ENCODE measurements around the gene OTULIN. TPM values are rescaled to one million over a fixed set of nuclear protein-coding genes. Genes with fewer than 3 reads are reported as not detected.

The OTULIN gene
- total RNA-seq, 1 experiment from 2014 or later = 10.6 TPM

DNA sequence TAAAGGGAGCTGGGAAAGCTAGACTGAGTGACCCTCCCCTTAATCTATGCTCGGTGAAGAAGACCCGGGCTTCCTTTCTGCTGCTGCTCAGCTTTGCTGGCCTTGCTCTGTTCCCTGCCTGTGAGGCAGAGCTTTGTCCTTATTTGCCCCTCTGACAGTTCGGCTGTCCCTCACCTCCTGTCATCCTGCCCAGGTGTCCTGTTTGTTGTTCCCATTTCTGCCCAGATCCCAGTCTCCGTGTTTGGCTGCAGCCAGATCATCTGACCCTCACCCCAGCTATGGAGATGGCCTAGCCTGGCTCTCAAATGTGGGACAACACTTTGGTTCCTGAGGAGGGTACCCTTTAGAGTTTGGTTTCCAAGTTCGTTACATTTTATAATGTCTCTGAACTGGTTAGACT is 20.2 kb downstream of the OTULIN start:
- DNase-seq (ENCODE audit: low read depth) = no peak
- in situ Hi-C loops (cut with HindIII; ENCODE audit: low pct_unique_long_range_greater_than_20kb, low sequenced_read_pairs) = no loop called here

DNA sequence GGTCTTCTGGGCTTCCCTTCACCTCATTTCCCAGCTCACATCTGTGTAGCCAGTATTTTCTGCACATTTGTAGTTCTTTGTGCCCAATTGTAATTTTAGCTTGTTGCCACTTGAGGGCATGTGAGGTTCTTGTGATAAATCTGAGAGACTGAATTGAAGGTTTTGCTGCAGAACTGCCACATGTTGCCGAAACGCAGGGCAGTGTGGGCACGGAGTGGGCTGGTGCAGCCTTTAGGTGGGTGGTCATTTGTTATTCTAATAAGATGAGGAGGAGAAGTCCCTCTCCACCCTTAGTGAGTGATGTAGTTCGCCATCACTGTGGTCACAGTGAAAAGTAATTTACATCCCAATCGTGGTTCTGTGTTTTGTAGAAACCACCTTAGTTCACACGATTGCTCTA is 21.2 kb downstream of the OTULIN start:
- DNase-seq (ENCODE audit: low read depth) = peak; percentile 22
- in situ Hi-C loops (cut with HindIII; ENCODE audit: low pct_unique_long_range_greater_than_20kb, low sequenced_read_pairs) = no loop called here

DNA sequence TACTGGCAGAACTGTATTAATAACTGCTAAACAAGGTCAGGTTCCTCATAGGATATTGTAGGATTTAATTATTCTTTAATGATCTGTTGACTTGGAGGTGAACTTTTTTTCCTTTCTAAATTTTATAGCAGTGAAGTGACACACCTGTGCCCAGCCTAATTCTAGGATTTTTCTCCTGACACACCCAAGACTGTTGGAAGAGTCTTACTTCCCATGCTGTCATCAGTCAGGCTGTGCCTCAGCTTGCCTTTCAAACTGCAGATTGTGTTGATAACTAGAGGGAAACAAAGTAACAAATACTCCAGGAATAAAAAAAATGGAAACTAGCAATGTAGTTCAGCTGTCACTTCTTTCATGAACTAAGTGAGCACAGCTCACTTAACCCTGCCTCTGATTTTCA is 22.0 kb downstream of the OTULIN start:
- in situ Hi-C loops (cut with HindIII; ENCODE audit: low pct_unique_long_range_greater_than_20kb, low sequenced_read_pairs) = no loop called here
- no peak for DNase-seq (ENCODE audit: low read depth)

DNA sequence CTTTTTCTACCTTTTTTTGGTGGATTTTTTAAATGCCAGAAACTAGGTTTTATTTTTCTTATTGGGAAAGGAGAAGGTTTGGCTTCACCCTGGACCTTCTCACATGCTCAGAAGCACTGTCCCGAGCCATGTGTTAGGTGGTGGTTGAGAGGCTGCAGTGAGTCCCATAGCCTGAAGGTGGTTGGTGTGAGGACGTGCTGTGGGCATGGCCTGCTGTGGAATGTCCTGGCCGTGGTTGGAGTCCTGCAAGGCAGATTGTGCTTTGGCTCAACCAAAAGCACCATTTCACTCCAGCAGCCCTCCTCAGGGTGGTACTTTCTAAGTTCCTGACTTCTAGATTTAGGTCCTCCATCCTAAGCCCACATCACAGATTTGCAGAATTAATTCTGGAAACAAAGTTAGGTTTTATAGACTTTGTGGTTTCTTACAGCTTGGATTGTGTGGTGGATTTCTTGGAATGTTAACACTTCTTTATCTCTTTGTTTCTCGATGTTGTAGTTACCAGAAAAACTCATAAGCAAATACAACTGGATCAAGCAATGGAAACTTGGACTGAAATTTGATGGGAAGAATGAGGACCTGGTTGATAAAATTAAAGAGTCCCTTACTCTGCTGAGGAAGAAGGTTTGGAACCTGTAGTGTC is 22.6 kb downstream of the OTULIN start:
- in situ Hi-C loops (cut with HindIII; ENCODE audit: low pct_unique_long_range_greater_than_20kb, low sequenced_read_pairs) = no loop called here
- no peak for DNase-seq (ENCODE audit: low read depth)

DNA sequence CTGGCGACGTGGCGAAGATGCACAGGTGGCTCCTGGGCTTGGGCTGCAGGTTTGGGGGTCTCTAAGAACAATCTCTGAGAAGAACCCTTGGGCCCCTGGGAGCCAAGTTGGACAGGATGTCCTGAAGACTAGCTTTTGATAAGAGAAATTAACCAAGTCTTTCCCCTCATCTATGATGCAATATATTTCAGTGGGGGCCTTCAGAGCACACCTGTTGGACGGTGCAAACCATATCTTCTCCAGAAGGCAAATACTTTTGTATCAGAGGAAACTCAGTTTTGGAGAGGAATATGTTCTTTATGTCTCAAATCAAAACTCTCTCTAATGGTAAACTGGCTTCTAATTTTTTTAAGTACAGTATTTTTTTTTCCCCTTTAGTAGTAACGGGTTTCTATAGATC is 28.6 kb downstream of the OTULIN start:
- no peak for DNase-seq (ENCODE audit: low read depth)
- in situ Hi-C loops (cut with HindIII; ENCODE audit: low pct_unique_long_range_greater_than_20kb, low sequenced_read_pairs) = no loop called here

DNA sequence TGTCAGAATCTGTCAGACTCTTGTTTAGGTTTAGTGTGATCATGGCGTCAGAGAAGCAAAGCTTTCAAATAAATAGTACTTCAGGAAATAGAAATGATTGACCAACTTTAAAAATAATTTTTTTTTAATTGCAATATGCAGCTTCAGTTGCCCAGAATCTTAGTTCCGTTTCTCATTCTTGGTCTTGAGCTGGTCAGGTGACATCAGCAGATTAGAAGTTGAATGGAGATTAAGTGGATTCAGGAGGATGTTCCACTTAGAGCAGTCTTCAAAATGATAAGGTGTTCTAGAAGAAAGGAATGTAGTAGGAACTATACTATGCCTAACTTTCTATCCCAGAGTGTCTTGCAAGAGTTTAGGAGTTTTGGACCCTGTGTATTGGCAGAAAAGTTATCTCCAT is 30.6 kb downstream of the OTULIN start:
- no peak for DNase-seq (ENCODE audit: low read depth)
- in situ Hi-C loops (cut with HindIII; ENCODE audit: low pct_unique_long_range_greater_than_20kb, low sequenced_read_pairs) = no loop called here

DNA sequence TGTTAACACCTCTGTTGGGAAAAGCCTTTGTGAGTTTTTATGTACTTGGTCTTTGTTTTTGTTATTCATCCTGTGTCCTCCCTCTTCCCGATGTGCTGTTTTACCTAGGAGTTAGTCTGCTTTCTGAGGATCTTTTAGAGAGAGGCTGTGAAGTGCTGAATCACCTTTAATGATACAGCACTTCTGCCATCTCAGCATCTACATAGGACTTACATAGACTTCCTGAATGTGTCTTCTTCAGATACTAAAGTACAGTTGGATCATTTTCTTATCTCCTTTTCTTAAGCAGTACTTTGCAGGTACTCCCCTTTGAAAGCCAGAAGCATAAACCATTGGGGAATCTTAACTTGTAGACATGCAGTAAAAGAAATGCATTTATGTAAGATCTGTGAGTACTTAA is 31.5 kb downstream of the OTULIN start:
- in situ Hi-C loops (cut with HindIII; ENCODE audit: low pct_unique_long_range_greater_than_20kb, low sequenced_read_pairs) = no loop called here
- peak; percentile 28 for DNase-seq (ENCODE audit: low read depth)

DNA sequence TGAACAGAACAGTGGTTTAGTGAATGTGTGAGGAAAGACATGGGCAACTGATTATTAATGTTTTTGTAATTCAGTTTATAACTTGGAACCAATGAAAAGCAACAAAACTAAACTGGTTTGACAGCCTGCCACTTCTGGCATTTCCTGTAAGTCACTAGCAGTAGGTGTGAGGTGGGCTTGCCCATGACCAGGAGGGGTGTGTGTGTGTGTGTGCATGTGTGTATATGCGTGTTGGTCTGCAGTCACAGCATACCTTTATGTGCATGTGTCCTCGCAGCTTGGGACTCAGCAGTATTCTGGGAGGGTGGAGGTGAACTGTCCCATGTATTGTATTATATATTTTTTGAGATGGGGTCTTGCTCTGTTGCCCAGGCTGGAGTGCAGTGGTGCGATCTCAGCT is 32.3 kb downstream of the OTULIN start:
- no peak for DNase-seq (ENCODE audit: low read depth)
- in situ Hi-C loops (cut with HindIII; ENCODE audit: low pct_unique_long_range_greater_than_20kb, low sequenced_read_pairs) = no loop called here

DNA sequence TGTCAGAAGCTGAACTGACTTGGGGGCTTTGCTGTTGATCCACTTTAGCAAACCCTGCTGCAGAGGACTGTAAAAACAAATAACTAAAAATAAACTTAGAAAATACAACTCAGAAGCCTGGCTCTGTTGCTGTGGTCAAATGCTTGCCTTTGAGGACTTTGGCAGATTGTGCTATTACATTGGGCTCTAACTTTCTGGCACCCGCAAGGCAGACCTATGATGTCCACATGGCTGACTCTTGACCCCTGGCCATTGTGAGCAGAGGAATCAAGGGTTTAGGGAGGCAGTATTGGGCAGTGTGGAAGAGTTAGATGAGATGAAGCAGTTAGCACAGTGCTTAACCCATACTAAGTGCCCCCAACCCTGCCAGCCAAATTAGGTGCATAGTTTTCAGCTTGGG is 34.0 kb downstream of the OTULIN start:
- in situ Hi-C loops (cut with HindIII; ENCODE audit: low pct_unique_long_range_greater_than_20kb, low sequenced_read_pairs) = no loop called here

DNA sequence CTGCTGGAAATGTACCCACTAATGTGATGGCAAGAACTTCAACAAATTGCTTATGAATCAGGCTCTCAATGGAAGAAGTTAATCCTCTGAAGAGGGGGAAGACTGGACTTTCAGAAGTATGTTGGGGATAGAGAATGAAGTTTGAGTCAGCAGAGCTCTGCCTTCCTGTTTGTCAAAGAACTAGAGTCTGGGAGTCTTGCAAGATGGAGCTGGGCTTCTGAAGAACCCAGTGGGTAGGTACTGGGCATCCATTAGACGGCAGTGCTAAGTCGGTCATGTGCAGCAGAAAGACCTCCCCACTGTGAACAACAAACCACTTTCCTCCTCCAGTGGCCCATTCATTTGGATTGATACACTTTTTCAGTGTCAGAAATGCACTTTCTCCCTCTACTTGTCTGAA is 34.6 kb downstream of the OTULIN start:
- in situ Hi-C loops (cut with HindIII; ENCODE audit: low pct_unique_long_range_greater_than_20kb, low sequenced_read_pairs) = no loop called here

More for the DNA sequence above, 34.0 kb downstream of the OTULIN start:
- no peak for DNase-seq (ENCODE audit: low read depth)

DNA sequence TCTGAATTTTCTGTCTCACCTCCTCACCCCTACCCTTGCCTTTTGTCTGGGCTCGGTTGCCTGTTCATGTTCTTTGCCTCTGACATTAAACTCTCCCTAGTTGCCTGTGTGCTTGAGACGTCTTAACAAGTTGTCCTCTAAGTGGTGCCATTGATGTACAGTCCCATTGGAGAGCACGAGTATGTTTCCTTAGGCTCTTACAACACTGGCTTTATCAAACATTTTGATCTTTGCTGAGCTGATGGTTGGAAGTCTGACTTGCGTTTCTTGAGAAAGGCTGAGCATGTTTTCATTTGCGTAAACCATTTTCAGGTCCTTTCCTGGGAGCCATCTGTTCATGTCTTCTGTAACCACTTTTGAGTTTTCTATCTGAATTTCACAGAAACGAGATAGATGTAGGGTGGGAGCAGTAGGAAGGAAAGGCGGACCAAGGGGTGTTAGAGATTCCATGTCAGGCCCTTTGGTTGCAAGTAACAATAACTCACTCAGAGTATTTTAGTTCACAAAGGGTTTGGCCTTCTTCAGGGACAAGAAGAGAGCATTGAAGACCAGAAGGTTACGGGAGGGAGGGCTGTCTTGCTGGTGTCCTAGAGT is 35.4 kb downstream of the OTULIN start:
- DNase-seq (ENCODE audit: low read depth) = no peak
- in situ Hi-C loops (cut with HindIII; ENCODE audit: low pct_unique_long_range_greater_than_20kb, low sequenced_read_pairs) = no loop called here

More for the DNA sequence above, 34.6 kb downstream of the OTULIN start:
- DNase-seq (ENCODE audit: low read depth) = no peak

DNA sequence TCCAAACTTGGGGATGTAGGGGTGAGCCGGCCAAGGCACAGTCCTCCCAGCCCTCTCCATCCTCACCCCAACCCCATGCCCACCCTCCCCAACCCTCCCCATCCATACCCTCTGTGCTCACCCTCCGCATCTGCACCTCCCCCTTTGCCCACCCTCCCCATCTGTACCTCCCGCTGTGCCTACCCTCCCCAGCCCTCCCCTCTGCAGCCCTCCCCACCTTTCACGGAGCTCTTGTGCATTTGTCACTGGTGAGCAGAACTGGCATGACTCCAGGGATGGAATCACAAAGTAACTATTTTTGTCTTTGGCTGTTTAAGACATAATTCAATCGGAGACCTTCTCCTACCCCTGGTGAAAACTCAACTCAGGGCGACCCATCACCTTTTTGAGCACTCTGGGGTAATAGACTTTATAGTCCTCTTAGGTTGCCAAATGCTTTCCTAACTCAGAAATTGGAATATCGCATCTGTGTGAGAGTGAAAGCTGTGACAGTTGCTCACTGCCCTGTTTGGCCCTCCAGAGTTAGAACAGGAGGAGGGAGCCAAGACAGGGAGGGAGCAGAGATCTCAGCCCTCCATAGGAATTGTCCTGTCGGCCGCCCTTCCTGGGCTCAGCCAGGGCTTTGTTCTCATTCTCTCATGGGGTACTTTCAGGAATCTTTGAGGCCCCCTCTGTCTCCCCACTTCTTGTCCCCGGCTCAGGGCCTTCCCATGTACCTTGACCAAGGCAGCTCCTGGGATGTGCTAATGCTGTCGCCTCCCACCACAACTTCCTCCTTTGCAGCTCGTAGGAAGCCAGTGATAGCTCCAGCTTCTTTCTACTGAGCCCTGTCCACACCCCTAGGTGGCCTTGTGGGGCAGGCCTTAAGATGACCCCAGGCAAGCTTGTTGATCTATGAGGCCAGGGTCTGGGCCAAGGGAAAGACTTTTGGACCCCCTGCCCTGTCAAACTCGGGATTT is 36.2 kb downstream of the OTULIN start:
- no peak for DNase-seq (ENCODE audit: low read depth)
- in situ Hi-C loops (cut with HindIII; ENCODE audit: low pct_unique_long_range_greater_than_20kb, low sequenced_read_pairs) = no loop called here

DNA sequence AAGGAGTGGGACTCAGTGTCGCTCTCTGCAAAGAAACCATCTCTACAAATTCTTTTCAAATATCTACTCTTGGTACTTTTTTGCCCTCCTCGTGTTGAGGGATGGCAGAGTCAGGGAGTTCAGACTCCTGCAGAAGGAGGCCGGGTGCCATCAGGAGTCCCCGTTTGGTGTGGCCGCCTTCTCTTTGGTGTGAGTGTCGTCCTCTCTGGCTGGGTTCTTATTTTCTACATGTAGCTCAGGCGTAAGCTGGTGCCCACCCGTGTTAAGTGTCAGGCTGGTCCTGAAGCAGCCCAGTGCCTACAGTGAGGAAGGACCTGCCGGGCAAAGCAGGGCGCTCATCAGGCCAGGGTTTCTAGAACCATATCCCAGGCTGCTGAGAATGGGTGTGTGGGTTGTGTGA is 37.0 kb downstream of the OTULIN start:
- DNase-seq (ENCODE audit: low read depth) = no peak

DNA sequence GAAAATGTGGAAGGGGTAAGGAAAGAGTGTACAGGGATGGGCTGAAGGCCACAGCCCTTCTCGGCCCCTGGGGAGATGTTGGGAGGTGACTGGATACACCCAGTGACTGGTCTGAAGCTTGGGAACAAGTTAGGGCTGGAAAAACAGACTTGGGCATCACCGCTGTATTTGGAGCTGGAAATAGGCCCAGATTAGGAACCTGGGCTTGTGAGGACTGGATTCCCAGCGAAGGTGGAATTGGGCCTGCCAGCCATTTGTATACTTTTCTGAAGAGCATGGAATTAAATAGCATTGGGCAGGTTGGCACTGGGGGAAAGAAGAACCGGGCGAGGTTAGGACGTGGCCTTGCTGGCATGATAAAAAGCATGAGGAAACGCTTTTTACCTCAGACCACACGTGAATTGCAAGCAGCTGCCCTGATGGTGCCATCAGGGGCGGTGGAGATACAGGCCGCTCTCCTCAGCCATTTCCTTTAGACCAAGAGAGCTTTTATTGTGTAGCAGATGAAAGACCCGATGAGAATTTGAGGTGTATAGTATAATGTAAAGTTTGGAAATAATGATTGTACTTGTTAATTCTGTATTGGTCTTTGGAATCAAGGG is 37.8 kb downstream of the OTULIN start:
- no peak for DNase-seq (ENCODE audit: low read depth)
- in situ Hi-C loops (cut with HindIII; ENCODE audit: low pct_unique_long_range_greater_than_20kb, low sequenced_read_pairs) = no loop called here

More for the DNA sequence above, 37.0 kb downstream of the OTULIN start:
- in situ Hi-C loops (cut with HindIII; ENCODE audit: low pct_unique_long_range_greater_than_20kb, low sequenced_read_pairs) = no loop called here

DNA sequence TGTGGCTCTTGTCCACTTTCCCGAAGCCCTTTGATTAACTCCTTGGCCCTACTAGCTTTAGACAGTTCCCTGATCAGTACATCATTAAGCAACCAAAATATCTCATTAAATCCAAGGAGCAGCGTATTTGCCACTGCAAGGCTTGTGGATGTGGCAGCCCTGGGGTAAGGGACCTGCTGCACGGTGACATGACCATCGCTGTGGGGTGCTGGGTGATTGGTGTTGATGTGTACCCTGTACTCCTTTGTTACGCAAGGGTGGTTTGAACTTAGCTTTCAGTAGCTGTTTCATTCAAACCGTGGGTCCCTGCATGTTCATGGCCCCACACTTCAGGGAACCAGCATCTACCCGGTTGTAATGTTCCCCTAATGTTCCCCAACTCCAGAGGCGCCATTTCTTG is 41.0 kb downstream of the OTULIN start:
- no peak for DNase-seq (ENCODE audit: low read depth)
- in situ Hi-C loops (cut with HindIII; ENCODE audit: low pct_unique_long_range_greater_than_20kb, low sequenced_read_pairs) = no loop called here

DNA sequence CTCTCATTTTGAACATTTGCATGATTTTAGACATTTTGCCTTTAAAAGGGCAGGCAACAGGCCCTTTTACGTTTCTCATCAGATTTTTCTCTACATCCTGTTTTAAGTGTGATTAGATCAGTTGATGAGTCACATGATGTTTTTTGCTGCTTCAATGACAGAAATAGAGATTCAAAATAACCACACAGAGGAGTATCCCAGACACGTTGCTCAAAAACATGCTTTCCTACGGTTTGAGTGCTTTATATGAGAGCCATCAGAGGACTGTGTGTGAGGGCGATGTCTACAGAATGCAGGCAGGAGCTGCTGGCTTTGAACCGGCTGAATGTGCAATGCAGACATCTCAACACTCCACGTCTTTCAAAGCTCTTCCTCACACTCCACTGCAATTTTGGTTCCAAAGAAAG is 42.1 kb downstream of the OTULIN start:
- no peak for DNase-seq (ENCODE audit: low read depth)
- in situ Hi-C loops (cut with HindIII; ENCODE audit: low pct_unique_long_range_greater_than_20kb, low sequenced_read_pairs) = no loop called here

DNA sequence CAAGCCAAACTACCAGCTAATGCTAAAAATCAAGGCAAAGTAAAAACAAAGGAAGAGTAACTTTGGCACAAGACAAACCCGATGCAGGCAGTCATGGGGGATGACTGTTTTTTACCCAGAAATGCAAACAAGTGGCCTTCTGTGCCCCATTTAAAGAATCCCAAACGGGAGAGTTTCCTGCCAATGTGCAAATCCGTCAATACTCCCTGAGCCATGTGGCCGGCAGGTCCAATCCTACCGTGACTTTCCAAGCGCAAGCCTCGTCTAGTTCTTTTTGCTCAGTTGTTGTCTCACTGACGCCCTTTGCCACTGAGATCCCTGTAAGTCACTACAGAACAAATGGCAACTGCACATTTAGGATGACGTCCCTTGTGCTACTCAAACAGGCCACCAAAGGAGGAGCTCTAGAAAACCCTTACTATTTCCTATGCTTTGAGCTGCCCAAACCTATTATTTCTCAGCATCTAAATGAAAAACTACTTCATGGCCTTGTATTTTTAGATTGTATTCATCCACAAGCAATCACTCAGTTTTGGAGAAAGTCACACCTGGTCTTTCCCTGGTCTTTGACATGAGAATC is 43.4 kb downstream of the OTULIN start:
- in situ Hi-C loops (cut with HindIII; ENCODE audit: low pct_unique_long_range_greater_than_20kb, low sequenced_read_pairs) = no loop called here
- DNase-seq (ENCODE audit: low read depth) = no peak

DNA sequence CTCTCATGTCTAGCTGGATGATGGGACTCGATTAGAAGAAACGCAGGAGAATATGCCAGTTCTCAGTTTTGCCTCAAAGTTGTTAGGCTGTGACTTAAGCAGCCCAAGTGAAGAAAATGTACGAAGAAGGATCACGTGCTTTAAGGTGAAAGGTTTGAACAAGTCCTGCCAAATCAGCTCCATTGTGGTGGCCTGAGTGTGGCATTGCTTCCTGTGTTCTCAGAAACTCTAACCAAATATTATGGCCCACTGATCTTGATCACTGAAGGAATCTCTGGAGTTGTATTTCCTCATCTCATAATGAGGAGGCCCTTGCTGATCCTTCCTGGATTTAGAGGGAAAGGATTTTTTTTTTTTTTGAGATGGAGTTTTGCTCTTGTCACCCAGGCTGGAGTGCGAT is 44.0 kb downstream of the OTULIN start:
- no peak for DNase-seq (ENCODE audit: low read depth)
- in situ Hi-C loops (cut with HindIII; ENCODE audit: low pct_unique_long_range_greater_than_20kb, low sequenced_read_pairs) = no loop called here
